SK-N-MC (cell line): ENCODE results near the gene LTK.

Experiments used
- EZH2 ChIP-seq: fragments of 200-600 bp; sonication (generic); IDR thresholded peaks from one replicate; pipeline ENCODE4 v1.6.1; 2017; ENCODE audit warnings: antibody characterized with exemption
- POLR2AphosphoS5 ChIP-seq: IDR thresholded peaks from 2 replicates; pipeline ENCODE4 v1.6.1; 2012; ENCODE audit warnings: mild to moderate bottlenecking, low read depth, low read length, borderline replicate concordance

GRCh38 chr15:41546851-41547786, 33.5 kb upstream of the LTK start:
- TF ChIP-seq POLR2AphosphoS5 (no peak), EZH2 (no peak)
